OCI-LY7 (cell line): ENCODE results near the gene SPESP1. TPM values are rescaled to one million over a fixed set of nuclear protein-coding genes. Genes with fewer than 3 reads are reported as not detected.

Experiments used
- BruUV-seq: library from RNA; stranded (reverse); fragments of 400-500 nt; replicated peaks from 2 replicates; lab custom pipeline; 2021; lab: Mats Ljungman, UMichigan
- CTCF ChIA-PET: fragments of 300-600 bp; sonication (Branson Sonifier 250); formaldehyde crosslinking; loops from one replicate; lab custom pipeline; 2022; ENCODE audit warnings: antibody characterized with exemption; ENCODE audit not compliant: unreplicated experiment; lab: Charles Lee
- POLR2A ChIA-PET: fragments of 300-600 bp; sonication (Branson Sonifier 250); formaldehyde crosslinking; loops from one replicate; lab custom pipeline; 2022; ENCODE audit warnings: antibody characterized with exemption; lab: Charles Lee
- DNase-seq: peaks from one replicate; pipeline ENCODE4 v3.0.0-alpha.2; 2015; ENCODE audit warnings: low spot score
- H2AFZ ChIP-seq: fragments of 200-600 bp; sonication (generic), shearing (Covaris generic); 2 replicates; pipeline ENCODE4 v1.6.1; 2014; ENCODE audit warnings: mild to moderate bottlenecking, antibody characterized with exemption, low read length, moderate library complexity
- H3K27ac ChIP-seq: fragments of 200-600 bp; sonication (generic); 2 replicates; pipeline ENCODE4 v1.5.1; 2014; ENCODE audit warnings: mixed run types, low read depth, mild to moderate bottlenecking, moderate library complexity, low read length, inconsistent platforms; ENCODE audit not compliant: poor library complexity, severe bottlenecking
- H3K36me3 ChIP-seq: fragments of 200-600 bp; sonication (generic); 2 replicates; pipeline ENCODE4 v1.6.1; 2014; ENCODE audit warnings: mild to moderate bottlenecking, antibody characterized with exemption, low read length, moderate library complexity, mixed read lengths; ENCODE audit not compliant: insufficient read depth
- H3K4me1 ChIP-seq: fragments of 200-600 bp; sonication (generic); 2 replicates; pipeline ENCODE4 v1.5.1; 2014; ENCODE audit warnings: mild to moderate bottlenecking, low read length; ENCODE audit not compliant: insufficient read depth, poor library complexity, severe bottlenecking
- H3K4me2 ChIP-seq: fragments of 200-600 bp; sonication (generic); 2 replicates; pipeline ENCODE4 v1.6.1; 2014; ENCODE audit warnings: mild to moderate bottlenecking, low read length
- H3K4me3 ChIP-seq: fragments of 200-600 bp; sonication (generic); 2 replicates; pipeline ENCODE4 v1.5.1; 2014; ENCODE audit warnings: mild to moderate bottlenecking, low read depth, low read length; ENCODE audit not compliant: poor library complexity, severe bottlenecking
- H3K79me2 ChIP-seq: fragments of 200-600 bp; sonication (generic); 2 replicates; pipeline ENCODE4 v1.6.1; 2016; ENCODE audit warnings: low read depth, mild to moderate bottlenecking, low read length, moderate library complexity, mixed read lengths; ENCODE audit not compliant: insufficient read depth
- H3K9me2 ChIP-seq: fragments of 200-600 bp; sonication (generic); 2 replicates; pipeline ENCODE4 v1.6.1; 2016; ENCODE audit warnings: mild to moderate bottlenecking, low read length, mixed read lengths; ENCODE audit not compliant: insufficient read depth
- H3K9me3 ChIP-seq: fragments of 200-600 bp; sonication (generic); 2 replicates; pipeline ENCODE4 v1.6.1; 2014; ENCODE audit warnings: mild to moderate bottlenecking, mixed run types, low read length, mixed read lengths
- H4K20me1 ChIP-seq: fragments of 200-600 bp; sonication (generic); 2 replicates; pipeline ENCODE4 v1.6.1; 2014; ENCODE audit warnings: mild to moderate bottlenecking, antibody characterized with exemption, low read length, moderate library complexity, mixed read lengths; ENCODE audit not compliant: insufficient read depth
- CTCF ChIP-seq: fragments of 200-600 bp; sonication (generic); conservative IDR thresholded peaks from 2 replicates; pipeline ENCODE4 v1.5.1; 2014; ENCODE audit warnings: mild to moderate bottlenecking, antibody characterized with exemption, low read length, moderate library complexity, mixed read lengths
- EZH2phosphoT487 ChIP-seq: fragments of 200-600 bp; sonication (generic); IDR thresholded peaks from 2 replicates; pipeline ENCODE4 v1.6.1; 2018; ENCODE audit warnings: low read depth, borderline replicate concordance, mild to moderate bottlenecking, mixed run types, antibody characterized with exemption, low read length, moderate library complexity, mixed read lengths
- intact Hi-C: fragments of 100-400 bp; cut with micrococcal nuclease; formaldehyde crosslinking; loops from one replicate; pipeline ENCODE4 v1.10.0; 2022; ENCODE audit not compliant: unreplicated experiment
- total RNA-seq, 2 experiments: library from RNA; depleted of rRNA in 1 of 2; stranded (reverse); fragments of >200 nt in 1 of 2; shearing (Covaris generic) in 1 of 2; gene quantifications; 2 replicates each; pipeline ENCODE4 v1.2.3, GENCODE V29; 2014 to 2022

SPESP1 gene
- total RNA-seq, 2 experiments from 2014 or later: not detected

DNA sequence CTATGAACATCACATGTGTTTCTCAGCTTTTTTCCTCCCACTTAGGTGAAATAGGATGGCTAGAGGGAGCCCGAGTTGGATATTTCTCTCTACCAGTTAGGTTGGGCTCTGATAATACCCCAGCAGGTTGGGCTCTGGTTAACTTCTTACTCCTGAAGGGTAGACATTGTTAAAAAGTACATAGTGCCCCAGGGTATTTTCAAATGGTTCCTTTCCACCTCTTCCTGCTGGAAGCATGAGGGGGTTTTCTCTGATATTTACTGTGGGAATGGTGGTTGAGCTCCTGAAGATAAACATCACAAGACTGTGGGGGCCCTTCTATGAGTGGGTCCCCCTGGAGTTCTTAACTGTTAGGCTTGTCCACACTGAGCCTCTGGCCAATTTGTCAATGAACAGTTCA is 36.1 kb upstream of the SPESP1 start:
- no peak overlapping the region for H2AFZ ChIP-seq

GRCh38 chr15:68896178-68896577 is 34.1 kb upstream of the SPESP1 start:
- Histone ChIP-seq H3K9me2 (no peaks in the 10 kb centered on the region), H3K9me3 (no peaks in the 10 kb centered on the region), H3K79me2 (no peaks in the 10 kb centered on the region), H3K36me3 (no peaks in the 10 kb centered on the region), H3K4me2 (no peak overlapping the region), H2AFZ (no peak overlapping the region), H3K4me1 (no peaks in the 10 kb centered on the region), H4K20me1 (no peaks in the 10 kb centered on the region), H3K4me3 (no peak overlapping the region), H3K27ac (no peak overlapping the region)
- POLR2A ChIA-PET: interaction anchor here (0.7 kb wide), 1 partner anchor 191 kb away, joined by 3 read pairs; no protein-coding TSS in a partner anchor
- no TSS peak for BruUV-seq
- TF ChIP-seq CTCF (no peak), EZH2phosphoT487 (no peak)
- CTCF ChIA-PET: no interaction called here
- intact Hi-C loops: no loop called here
- DNase-seq: no peak

More for the DNA sequence above, 36.1 kb upstream of the SPESP1 start:
- POLR2A ChIA-PET: no interaction called here
- no TSS peak for BruUV-seq
- H3K4me1 ChIP-seq: no peaks in the 10 kb centered on the region
- TF ChIP-seq CTCF (no peak), EZH2phosphoT487 (no peak)
- no peaks in the 10 kb centered on the region for H3K9me2 ChIP-seq
- H3K4me2 ChIP-seq: no peak overlapping the region
- intact Hi-C loops: no loop called here
- H3K27ac ChIP-seq: no peak overlapping the region
- CTCF ChIA-PET: no interaction called here
- H4K20me1 ChIP-seq: no peaks in the 10 kb centered on the region
- H3K79me2 ChIP-seq: no peaks in the 10 kb centered on the region
- H3K36me3 ChIP-seq: no peaks in the 10 kb centered on the region
- DNase-seq: no peak
- H3K9me3 ChIP-seq: no peaks in the 10 kb centered on the region
- H3K4me3 ChIP-seq: no peak overlapping the region

DNA sequence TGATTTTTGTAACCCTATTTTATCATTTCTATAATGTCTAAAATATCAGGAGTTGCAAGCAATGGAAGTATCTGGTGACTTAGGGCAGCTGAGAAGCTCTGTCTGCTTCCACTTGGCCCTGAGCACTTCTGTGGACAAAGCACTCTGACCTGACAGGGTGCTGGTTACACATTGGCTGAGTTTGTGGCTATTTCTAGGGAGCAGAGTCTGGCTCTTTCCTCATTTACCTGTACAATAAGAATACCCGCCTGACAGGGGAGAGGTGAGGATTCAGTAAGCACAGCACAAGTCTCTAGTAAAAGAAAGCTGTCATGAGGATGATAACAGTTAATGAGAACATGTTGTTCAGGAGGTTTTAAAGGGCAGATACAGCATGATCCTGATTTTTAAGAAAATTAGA is 33.3 kb upstream of the SPESP1 start:
- no peak for DNase-seq
- no peak for TF ChIP-seq CTCF
- TF ChIP-seq EZH2phosphoT487: no peak
- H2AFZ ChIP-seq: no peak overlapping the region
- intact Hi-C loops: no loop called here
- no TSS peak for BruUV-seq
- POLR2A ChIA-PET: no interaction called here
- H3K36me3 ChIP-seq: no peaks in the 10 kb centered on the region
- no peaks in the 10 kb centered on the region for H3K79me2 ChIP-seq
- no peak overlapping the region for H3K4me3 ChIP-seq
- no peaks in the 10 kb centered on the region for H4K20me1 ChIP-seq
- H3K4me2 ChIP-seq: no peak overlapping the region
- CTCF ChIA-PET: no interaction called here
- no peaks in the 10 kb centered on the region for H3K9me3 ChIP-seq
- no peaks in the 10 kb centered on the region for H3K4me1 ChIP-seq
- H3K9me2 ChIP-seq: no peaks in the 10 kb centered on the region
- H3K27ac ChIP-seq: no peak overlapping the region
